HUES6 (cell line): ENCODE data around the gene PATJ.

Experiments
- H3K27ac ChIP-seq: 2 replicates; pipeline ENCODE4 v1.7.0; 2013; ENCODE audit warnings: low read depth, mild to moderate bottlenecking, low read length, inconsistent platforms
- H3K27me3 ChIP-seq: 2 replicates; pipeline ENCODE4 v1.6.1; 2013; ENCODE audit warnings: low read length; ENCODE audit not compliant: control insufficient read depth, insufficient read depth
- H3K36me3 ChIP-seq: 2 replicates; pipeline ENCODE4 v1.6.1; 2013; ENCODE audit warnings: low read length; ENCODE audit not compliant: control insufficient read depth, insufficient read depth
- H3K4me1 ChIP-seq: 2 replicates; pipeline ENCODE4 v1.6.1; 2013; ENCODE audit warnings: low read length; ENCODE audit not compliant: control insufficient read depth, insufficient read depth
- H3K4me3 ChIP-seq: 2 replicates; pipeline ENCODE4 v1.5.1; 2013; ENCODE audit warnings: low read depth, low read length
- H3K9ac ChIP-seq: one replicate; pipeline ENCODE4 v1.6.1; 2013; ENCODE audit warnings: mild to moderate bottlenecking, low read length
- H3K9me3 ChIP-seq: 2 replicates; pipeline ENCODE4 v1.6.1; 2013; ENCODE audit warnings: low read depth, low read length; ENCODE audit not compliant: control insufficient read depth, insufficient read depth

Gene PATJ

DNA sequence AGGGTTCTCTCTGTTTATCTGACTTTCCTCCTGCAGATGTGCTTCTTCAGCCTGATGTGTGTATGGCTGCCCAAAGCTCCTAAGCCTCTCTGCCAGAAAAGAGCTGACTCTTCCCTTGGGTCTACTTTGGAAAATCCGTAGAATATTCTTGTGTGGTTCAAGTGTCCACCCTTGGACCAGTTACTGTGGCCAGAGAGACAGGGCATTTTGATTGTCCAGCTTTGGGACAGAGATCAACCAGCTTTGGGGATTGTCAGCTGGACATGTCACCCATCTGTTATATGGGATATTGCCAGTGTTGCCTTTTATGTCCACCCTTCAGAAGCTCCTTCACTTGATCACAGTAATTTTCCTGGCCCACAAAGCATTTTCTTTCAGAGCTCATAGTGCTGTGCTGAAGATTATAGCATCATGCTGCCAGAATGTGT, 326.1 kb downstream of the PATJ start:
- no peaks in the 10 kb centered on the region for H3K27me3 ChIP-seq
- H3K4me3 ChIP-seq: no peak overlapping the region
- H3K36me3 ChIP-seq: peaks cover 12% of the 10 kb centered on the region
- H3K27ac ChIP-seq: no peak overlapping the region
- peaks cover 17% of the 10 kb centered on the region for H3K9me3 ChIP-seq
- no peak overlapping the region for H3K9ac ChIP-seq
- H3K4me1 ChIP-seq: 0 out of 2 replicates have a peak, but pooled peaks cover 3% of the 10 kb centered on the region

GRCh38 chr1:62068978-62069377, 326.7 kb downstream of the PATJ start:
- peaks cover 12% of the 10 kb centered on the region for H3K36me3 ChIP-seq
- H3K4me1 ChIP-seq: 0 out of 2 replicates have a peak, but pooled peaks cover 3% of the 10 kb centered on the region
- peaks cover 17% of the 10 kb centered on the region for H3K9me3 ChIP-seq
- H3K27ac ChIP-seq: no peak overlapping the region
- no peak overlapping the region for H3K9ac ChIP-seq
- H3K4me3 ChIP-seq: no peak overlapping the region
- no peaks in the 10 kb centered on the region for H3K27me3 ChIP-seq

GRCh38 chr1:62070384-62071011, 328.2 kb downstream of the PATJ start:
- Histone ChIP-seq H3K9me3 (peaks cover 17% of the 10 kb centered on the region), H3K4me1 (no peaks in the 10 kb centered on the region), H3K27ac (no peak overlapping the region), H3K36me3 (peaks cover 12% of the 10 kb centered on the region), H3K4me3 (no peak overlapping the region), H3K27me3 (no peaks in the 10 kb centered on the region), H3K9ac (no peak overlapping the region)

- no peak overlapping the region for H3K9ac ChIP-seq
- no peaks in the 10 kb centered on the region for H3K27me3 ChIP-seq
- H3K4me1 ChIP-seq: no peaks in the 10 kb centered on the region
- no peak overlapping the region for H3K4me3 ChIP-seq
- H3K27ac ChIP-seq: no peak overlapping the region
- 0 out of 2 replicates have a peak, but pooled peaks cover 2% of the 10 kb centered on the region for H3K36me3 ChIP-seq
- peaks cover 6% of the 10 kb centered on the region for H3K9me3 ChIP-seq
Observed at GRCh38 chr1:62071695-62072094, 329.4 kb downstream of the PATJ start.

DNA sequence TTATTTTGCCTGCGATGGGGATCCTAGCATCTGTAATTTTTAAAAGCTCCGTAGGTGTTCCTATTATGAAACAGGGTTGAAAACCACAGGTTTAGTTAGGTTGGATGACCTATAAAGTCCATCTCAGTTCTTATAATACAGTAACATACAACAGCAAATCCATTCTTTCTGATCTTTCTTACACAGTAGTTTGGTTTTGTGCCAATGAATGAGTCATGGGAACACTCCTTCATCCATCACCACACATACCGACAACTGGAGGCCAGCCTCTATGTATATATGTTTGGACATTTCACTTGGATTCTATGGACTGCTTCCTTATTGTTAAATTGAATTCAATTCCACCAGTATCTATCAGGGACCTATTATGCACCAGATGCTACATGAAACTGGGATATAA, 334.0 kb downstream of the PATJ start:
- H3K27ac ChIP-seq: no peak overlapping the region
- peaks cover 10% of the 10 kb centered on the region; the same call in 1 of the 2 replicates for H3K36me3 ChIP-seq
- no peaks in the 10 kb centered on the region for H3K9me3 ChIP-seq
- H3K27me3 ChIP-seq: no peaks in the 10 kb centered on the region
- H3K4me3 ChIP-seq: no peak overlapping the region
- no peaks in the 10 kb centered on the region for H3K4me1 ChIP-seq
- no peak overlapping the region for H3K9ac ChIP-seq

- Histone ChIP-seq H3K27me3 (no peaks in the 10 kb centered on the region), H3K36me3 (peaks cover 10% of the 10 kb centered on the region; the same call in 1 of the 2 replicates), H3K4me3 (no peak overlapping the region), H3K4me1 (no peaks in the 10 kb centered on the region), H3K9me3 (no peaks in the 10 kb centered on the region), H3K9ac (no peak overlapping the region), H3K27ac (no peak overlapping the region)
Observed at GRCh38 chr1:62077821-62078220, 335.5 kb downstream of the PATJ start.

GRCh38 chr1:62082456-62083363, 340.4 kb downstream of the PATJ start:
- H3K9ac ChIP-seq: no peak overlapping the region
- peaks cover 23% of the 10 kb centered on the region; the same call in 1 of the 2 replicates for H3K36me3 ChIP-seq
- H3K4me1 ChIP-seq: no peaks in the 10 kb centered on the region
- no peak overlapping the region for H3K27ac ChIP-seq
- H3K27me3 ChIP-seq: no peaks in the 10 kb centered on the region
- H3K4me3 ChIP-seq: no peak overlapping the region
- H3K9me3 ChIP-seq: no peaks in the 10 kb centered on the region

DNA sequence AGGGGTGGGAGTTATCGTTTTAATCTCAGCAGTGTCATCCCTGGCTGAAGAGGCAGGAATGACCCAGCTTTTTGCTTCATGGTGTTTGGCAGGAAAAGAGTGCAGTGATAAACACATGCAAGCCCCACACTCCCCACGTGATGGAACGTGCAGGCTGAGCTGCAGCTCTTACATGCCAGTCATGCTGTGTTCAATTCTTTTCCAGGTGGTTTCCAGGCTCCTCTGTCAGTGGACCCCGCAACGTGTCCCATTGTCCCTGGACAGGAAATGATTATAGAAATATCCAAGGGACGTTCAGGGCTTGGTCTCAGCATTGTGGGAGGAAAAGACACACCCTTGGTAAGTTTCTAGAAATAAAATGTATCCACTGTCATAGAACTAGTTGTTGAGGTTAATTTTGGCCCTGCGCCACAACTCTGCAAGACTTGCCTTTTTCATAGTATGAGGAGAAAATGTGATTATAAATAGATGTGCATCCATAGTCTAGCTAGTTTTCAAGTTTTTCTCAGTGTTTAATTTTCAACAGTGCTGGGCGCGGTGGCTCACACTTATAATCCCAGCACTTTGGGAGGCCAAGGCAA, 342.1 kb downstream of the PATJ start:
- Histone ChIP-seq H3K27me3 (no peaks in the 10 kb centered on the region), H3K9ac (no peak overlapping the region), H3K9me3 (no peaks in the 10 kb centered on the region), H3K27ac (no peak overlapping the region), H3K36me3 (peaks cover 19% of the 10 kb centered on the region; the same call in 1 of the 2 replicates), H3K4me3 (no peak overlapping the region), H3K4me1 (peaks cover 5% of the 10 kb centered on the region; the same call in 1 of the 2 replicates)

- no peak overlapping the region for H3K27ac ChIP-seq
- H3K9me3 ChIP-seq: no peaks in the 10 kb centered on the region
- H3K4me1 ChIP-seq: peaks cover 6% of the 10 kb centered on the region; the same call in 1 of the 2 replicates
- no peak overlapping the region for H3K9ac ChIP-seq
- no peaks in the 10 kb centered on the region for H3K27me3 ChIP-seq
- H3K36me3 ChIP-seq: peaks cover 13% of the 10 kb centered on the region; the same call in 1 of the 2 replicates
- H3K4me3 ChIP-seq: no peak overlapping the region
Observed at GRCh38 chr1:62088439-62088838, 346.2 kb downstream of the PATJ start.

GRCh38 chr1:62089570-62089969, 347.3 kb downstream of the PATJ start:
- Histone ChIP-seq H3K9ac (no peak overlapping the region), H3K4me3 (no peak overlapping the region), H3K4me1 (peaks cover 6% of the 10 kb centered on the region; the same call in 1 of the 2 replicates), H3K36me3 (peaks cover 9% of the 10 kb centered on the region; the same call in 1 of the 2 replicates), H3K9me3 (no peaks in the 10 kb centered on the region), H3K27me3 (no peaks in the 10 kb centered on the region), H3K27ac (no peak overlapping the region)
